Spleen (tissue), 11 donors: ENCODE results near the gene CCDC102B. TPM values are rescaled to one million over a fixed set of nuclear protein-coding genes. Genes with fewer than 3 reads are reported as not detected.

Source experiments
- DNase-seq: peaks from one replicate; pipeline ENCODE4 v3.0.0-alpha.2; 2020
- H3K27ac ChIP-seq, 8 donors: fragments of 200-600 bp; sonication (generic) in 7 of 8; 1 replicate in 4 of 8; 2 replicates in 4 of 8; pipeline versions ENCODE4 v1.5.0 to v1.8.0; 2016 to 2021; ENCODE audit warnings: inconsistent platforms in 4 of 8, mild to moderate bottlenecking in 4 of 8, moderate library complexity in 1 of 8
- H3K27me3 ChIP-seq, 7 donors: fragments of 200-600 bp; sonication (generic) in 6 of 7; replicated peaks in 1 of 7; 1 replicate in 4 of 7; 2 replicates in 3 of 7; pipeline versions ENCODE4 v1.5.0 to v1.8.0; 2016 to 2021; ENCODE audit warnings: inconsistent platforms in 3 of 7, mild to moderate bottlenecking in 1 of 7
- H3K36me3 ChIP-seq, 6 donors: fragments of 200-600 bp; sonication (generic) in 5 of 6; 1 replicate in 4 of 6; 2 replicates in 2 of 6; pipeline versions ENCODE4 v1.5.0 to v1.8.0; 2016 to 2021; ENCODE audit warnings: inconsistent platforms in 2 of 6
- H3K4me1 ChIP-seq, 6 donors: fragments of 200-600 bp; sonication (generic) in 5 of 6; 1 replicate in 3 of 6; 2 replicates in 3 of 6; pipeline versions ENCODE4 v1.5.0 to v1.8.0; 2016 to 2021; ENCODE audit warnings: inconsistent platforms in 3 of 6
- H3K4me3 ChIP-seq, 8 donors: fragments of 200-600 bp; sonication (generic) in 7 of 8; 1 replicate in 4 of 8; 2 replicates in 4 of 8; pipeline versions ENCODE4 v1.5.0 to v1.8.0; 2016 to 2021; ENCODE audit warnings: inconsistent platforms in 4 of 8, mild to moderate bottlenecking in 4 of 8, moderate library complexity in 2 of 8
- H3K9me3 ChIP-seq, 8 donors: fragments of 200-600 bp; sonication (generic) in 7 of 8; 1 replicate in 4 of 8; 2 replicates in 4 of 8; pipeline versions ENCODE4 v1.5.0 to v1.8.0; 2016 to 2021; ENCODE audit warnings: inconsistent platforms in 4 of 8
- POLR2A ChIP-seq, 3 donors: fragments of 450-650 bp; IDR thresholded peaks; one replicate each; pipeline ENCODE4 v1.5.1; 2017; ENCODE audit warnings: antibody characterized with exemption in 3 of 3, mild to moderate bottlenecking in 1 of 3
- POLR2AphosphoS5 ChIP-seq, 3 donors: sonication (generic); formaldehyde crosslinking; IDR thresholded peaks; one replicate each; pipeline ENCODE4 v1.5.1; 2017; ENCODE audit warnings: antibody characterized with exemption in 3 of 3
- WGBS, 5 donors: extraction: QIAGEN DNeasy Blood & Tissue Kit in 3 of 5; methylation state at CpG; one replicate each; pipeline versions ENCODE4 v1.1.5 to v1.1.7; 2013 to 2018; 5-methylcytosine and 5-hydroxymethylcytosine counted together
- intact Hi-C: fragments of 100-400 bp; cut with DNase I; formaldehyde crosslinking; loops from one replicate; pipeline ENCODE4 v1.15.0; 2023; ENCODE audit warnings: low total_unique reads
- polyA plus RNA-seq, 3 donors: library from polyadenylated mRNA; stranded (reverse); fragments of 200-250 nt; gene quantifications; one replicate each; pipeline ENCODE4 v1.2.1, GENCODE V29; 2013
- total RNA-seq, 7 donors: library from RNA; depleted of rRNA in 3 of 7; stranded (reverse); fragments of >200 nt in 3 of 7; fragmentation: NEBNext Ultra II Directional in 4 of 7; extraction: Animal tissue kit (Norgen Biotek cat#: 25700) in 4 of 7; gene quantifications; one replicate each; pipeline versions ENCODE4 v1.1.0 to v1.2.1, GENCODE V29; 2016 to 2021
- TF ChIP-seq, protein P1 (sequence below), 11 experiments: fragments of 200-600 bp in 7 of 11; fragments of 450-650 bp in 4 of 11; sonication (generic) in 4 of 11; IDR thresholded peaks in 8 of 11; conservative IDR thresholded peaks in 3 of 11; 1 replicate in 7 of 11; 2 replicates in 4 of 11; pipeline versions ENCODE4 v1.4.0 to v1.8.0; 2016 to 2021; ENCODE audit warnings: antibody characterized with exemption in 11 of 11, inconsistent platforms in 4 of 11, mild to moderate bottlenecking in 1 of 11
- donor health status: healthy with polysubstance abuse.
- donor health status: DM: no; HTN: no; CAD: no; lungs with moderate emphysema.
- donor health status: DM: no; HTN: no; CAD: no.
- donor health status: Bipolar disorder and iron deficiency.
- donor health status: healthy.
- donor health status: DM: no; HTN: no; CAD: no.
- donor health status: DM: yes; HTN: yes; CAD: no.

The CCDC102B gene
- total and polyA plus RNA-seq, 10 donors, result 3.2 to 14.7 (median 7.0) TPM

GRCh38 chr18:68925268-68925667, 127.4 kb downstream of the CCDC102B start:
- WGBS, 5 donors, result 10 to 30% (median 19%) methylated on average over 1 of the region's 1 CpG
- H3K9me3 ChIP-seq, result no peaks in the 10 kb centered on the region
- intact Hi-C loops, result no loop called here
- H3K36me3 ChIP-seq, result no peaks in the 10 kb centered on the region
- no peaks in the 10 kb centered on the region for H3K27me3 ChIP-seq
- H3K27ac ChIP-seq, result no peak overlapping the region
- TF ChIP-seq, protein P1, sequence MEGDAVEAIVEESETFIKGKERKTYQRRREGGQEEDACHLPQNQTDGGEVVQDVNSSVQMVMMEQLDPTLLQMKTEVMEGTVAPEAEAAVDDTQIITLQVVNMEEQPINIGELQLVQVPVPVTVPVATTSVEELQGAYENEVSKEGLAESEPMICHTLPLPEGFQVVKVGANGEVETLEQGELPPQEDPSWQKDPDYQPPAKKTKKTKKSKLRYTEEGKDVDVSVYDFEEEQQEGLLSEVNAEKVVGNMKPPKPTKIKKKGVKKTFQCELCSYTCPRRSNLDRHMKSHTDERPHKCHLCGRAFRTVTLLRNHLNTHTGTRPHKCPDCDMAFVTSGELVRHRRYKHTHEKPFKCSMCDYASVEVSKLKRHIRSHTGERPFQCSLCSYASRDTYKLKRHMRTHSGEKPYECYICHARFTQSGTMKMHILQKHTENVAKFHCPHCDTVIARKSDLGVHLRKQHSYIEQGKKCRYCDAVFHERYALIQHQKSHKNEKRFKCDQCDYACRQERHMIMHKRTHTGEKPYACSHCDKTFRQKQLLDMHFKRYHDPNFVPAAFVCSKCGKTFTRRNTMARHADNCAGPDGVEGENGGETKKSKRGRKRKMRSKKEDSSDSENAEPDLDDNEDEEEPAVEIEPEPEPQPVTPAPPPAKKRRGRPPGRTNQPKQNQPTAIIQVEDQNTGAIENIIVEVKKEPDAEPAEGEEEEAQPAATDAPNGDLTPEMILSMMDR (IDR thresholded peaks at IDR 0.05 in 8 of 11, conservative IDR thresholded peaks at IDR 0.05 in 3 of 11), result no peak
- TF ChIP-seq POLR2A (IDR thresholded peaks at IDR 0.05) (no peak), POLR2AphosphoS5 (IDR thresholded peaks at IDR 0.05) (no peak)
- no peak overlapping the region for H3K4me3 ChIP-seq
- H3K4me1 ChIP-seq, result no peaks in the 10 kb centered on the region
- no peak for DNase-seq

- H3K4me1 ChIP-seq, result no peaks in the 10 kb centered on the region
- no peaks in the 10 kb centered on the region for H3K36me3 ChIP-seq
- no peaks in the 10 kb centered on the region for H3K9me3 ChIP-seq
- no peaks in the 10 kb centered on the region for H3K27me3 ChIP-seq
- no peak for DNase-seq
- TF ChIP-seq, protein P1 (IDR thresholded peaks at IDR 0.05 in 8 of 11, conservative IDR thresholded peaks at IDR 0.05 in 3 of 11), result no peak
- TF ChIP-seq POLR2A (IDR thresholded peaks at IDR 0.05), result no peak
- no peak for TF ChIP-seq POLR2AphosphoS5 (IDR thresholded peaks at IDR 0.05)
- 70 to 89% (median 73%) methylated on average over 6 of the region's 6 CpGs for WGBS, 5 donors
- intact Hi-C loops, result no loop called here
- no peak overlapping the region for H3K4me3 ChIP-seq
- no peak overlapping the region for H3K27ac ChIP-seq
Observed at GRCh38 chr18:68928762-68929675, 131.1 kb downstream of the CCDC102B start.

DNA sequence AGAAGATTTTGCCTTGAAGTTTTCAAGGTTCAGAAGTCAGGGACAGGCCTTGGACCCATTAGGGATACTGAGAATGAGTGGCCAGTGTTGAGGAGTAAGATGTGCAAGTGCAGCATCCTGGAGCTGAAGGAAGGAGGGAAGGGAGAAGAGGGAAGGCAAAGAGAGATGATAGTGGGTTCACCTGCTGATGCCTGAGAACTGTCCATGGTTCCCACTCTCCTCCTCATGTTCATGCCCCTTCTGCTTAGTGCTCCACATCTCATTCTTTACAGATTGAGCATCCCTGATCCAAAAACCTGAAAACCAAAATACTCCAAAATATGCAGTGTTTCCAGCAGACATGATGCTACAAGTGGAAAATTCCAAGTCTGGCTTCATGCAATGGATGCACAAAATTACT, 137.8 kb downstream of the CCDC102B start:
- Histone ChIP-seq H3K27ac (no peak overlapping the region), H3K4me1 (no peaks in the 10 kb centered on the region), H3K9me3 (peaks cover 0 to 3% (median 0%) of the 10 kb centered on the region in 8 donors), H3K27me3 (no peaks in the 10 kb centered on the region), H3K36me3 (no peaks in the 10 kb centered on the region), H3K4me3 (no peak overlapping the region)
- intact Hi-C loops, result no loop called here
- DNase-seq, result no peak
- TF ChIP-seq POLR2AphosphoS5 (IDR thresholded peaks at IDR 0.05), result no peak
- TF ChIP-seq, protein P1 (IDR thresholded peaks at IDR 0.05 in 8 of 11, conservative IDR thresholded peaks at IDR 0.05 in 3 of 11), result no peak
- no peak for TF ChIP-seq POLR2A (IDR thresholded peaks at IDR 0.05)

GRCh38 chr18:68937029-68937599, 139.2 kb downstream of the CCDC102B start:
- Histone ChIP-seq H3K27ac (no peak overlapping the region), H3K4me1 (no peaks in the 10 kb centered on the region), H3K36me3 (no peaks in the 10 kb centered on the region), H3K27me3 (no peaks in the 10 kb centered on the region), H3K9me3 (peaks cover 0 to 3% (median 0%) of the 10 kb centered on the region in 8 donors), H3K4me3 (no peak overlapping the region)
- intact Hi-C loops, result no loop called here
- no peak for DNase-seq
- no peak for TF ChIP-seq POLR2AphosphoS5 (IDR thresholded peaks at IDR 0.05)
- TF ChIP-seq POLR2A (IDR thresholded peaks at IDR 0.05), result no peak
- TF ChIP-seq, protein P1 (IDR thresholded peaks at IDR 0.05 in 8 of 11, conservative IDR thresholded peaks at IDR 0.05 in 3 of 11), result no peak
- WGBS, 5 donors, result 56 to 64% (median 62%) methylated on average over 4 of the region's 4 CpGs
